NCI-H748 (cell line): ENCODE results near the gene DPT.

Experiments
- DNase-seq: peaks from one replicate; lab custom pipeline; 2025; ENCODE audit not compliant: unreplicated experiment; lab: John Stamatoyannopoulos, UW

Gene DPT

GRCh38 chr1:168671782-168672181 lies 57.2 kb downstream of the DPT start:
- no peak for DNase-seq

- no peak for DNase-seq
These were observed 63.0 kb downstream of the DPT start for GRCh38 chr1:168665975-168666374.

DNA sequence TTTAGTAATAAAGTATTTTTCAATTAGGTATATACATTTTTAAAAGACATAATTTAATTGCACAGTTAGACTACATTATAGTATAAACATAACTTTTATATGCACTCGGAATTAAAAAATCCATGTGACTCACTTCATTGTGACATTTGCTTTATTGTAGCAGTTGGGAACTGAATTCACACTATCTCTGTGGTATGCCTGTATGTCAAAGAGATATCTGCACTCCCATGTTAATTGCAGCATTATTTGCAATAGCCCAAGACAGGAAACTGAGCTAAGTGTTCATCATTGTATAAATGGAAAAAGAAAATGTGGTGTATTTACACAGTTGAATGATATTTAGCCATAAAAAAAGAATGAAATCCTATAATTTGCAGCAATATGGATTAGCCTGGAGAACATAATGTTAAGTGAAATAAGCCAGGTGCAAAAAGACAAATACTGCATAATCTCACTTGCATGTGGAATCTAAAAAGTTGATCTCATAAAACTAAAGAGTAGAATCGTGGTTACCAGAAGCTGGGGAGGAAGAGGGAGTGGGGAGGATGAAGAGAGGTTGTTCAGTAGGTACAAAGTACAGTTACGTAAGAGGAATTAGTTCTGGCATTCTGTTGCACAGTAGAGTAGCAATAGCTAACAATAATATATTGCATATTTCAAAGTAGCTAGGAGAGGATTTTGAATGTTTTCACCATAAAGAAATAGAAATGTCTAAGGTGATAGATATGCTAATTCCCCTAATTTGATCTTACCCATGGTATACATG lies 64.8 kb downstream of the DPT start:
- DNase-seq, result peak; percentile 69

DNA sequence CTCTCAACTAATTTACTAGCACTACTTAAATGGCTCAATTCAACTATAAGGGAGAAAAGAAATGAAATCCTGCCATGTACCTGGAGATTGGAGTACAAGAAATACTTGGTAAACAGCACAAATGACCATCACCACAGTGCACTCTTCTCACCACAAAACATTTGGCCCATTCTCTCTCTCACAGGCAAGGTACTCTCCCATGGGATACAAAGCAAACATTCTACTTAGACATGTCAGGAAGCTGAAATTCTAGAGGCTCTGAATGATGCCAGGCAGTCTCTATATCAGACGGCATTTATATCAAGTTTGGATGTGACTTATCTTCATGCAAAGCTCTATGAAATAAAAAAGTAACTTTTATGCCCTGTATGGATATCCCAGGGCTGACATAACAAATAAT lies 72.5 kb downstream of the DPT start:
- no peak for DNase-seq

- no peak for DNase-seq
These were observed 74.6 kb downstream of the DPT start for GRCh38 chr1:168654198-168654915.

DNA sequence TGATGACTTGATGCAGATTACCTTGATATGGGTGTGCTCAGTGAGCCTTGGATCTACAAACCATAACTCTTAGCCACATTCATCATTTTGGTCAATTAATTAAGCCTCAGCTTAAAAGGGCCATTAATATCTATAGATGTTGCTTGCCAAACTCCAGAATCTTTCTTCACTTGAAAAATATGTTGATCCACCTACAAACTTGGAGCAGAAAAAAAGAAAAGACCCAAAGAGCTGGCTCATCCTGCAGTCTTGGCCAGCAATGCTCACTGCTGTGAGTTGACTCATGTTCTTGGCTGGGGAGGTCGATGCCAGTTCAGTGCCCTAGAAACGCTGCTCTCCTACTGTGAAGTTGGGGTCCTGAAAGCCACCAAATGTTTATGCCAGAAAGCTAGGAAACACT lies 75.4 kb downstream of the DPT start:
- no peak for DNase-seq

DNA sequence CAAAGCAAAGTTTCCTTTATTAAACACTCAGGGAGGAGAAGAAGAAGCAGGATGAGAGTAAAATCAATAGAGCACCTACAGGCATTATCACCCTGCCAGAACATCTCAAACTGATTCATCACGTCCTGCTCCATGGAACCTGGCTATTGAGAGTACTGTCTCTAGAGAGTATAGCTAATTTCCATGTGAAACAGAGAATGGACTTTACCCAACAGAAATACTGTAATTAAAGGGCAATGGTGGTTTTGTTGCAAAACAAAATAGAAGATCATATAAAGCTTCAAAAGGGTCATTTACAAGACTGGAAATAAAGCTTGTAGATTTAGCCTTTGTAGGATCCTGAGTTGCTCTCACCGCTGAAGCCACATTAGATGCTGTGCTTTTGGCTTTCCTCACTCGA lies 83.3 kb downstream of the DPT start:
- DNase-seq, result no peak
